ENCODE results near the gene ABHD10.

Gene ABHD10

GRCh38 chr3:112012205-112012992, 33.6 kb downstream of the ABHD10 start:
- TF ChIP-seq SIN3A (IDR thresholded peaks at IDR 0.05; ENCODE audit: borderline replicate concordance, insufficient read depth, low read length) (no peak), TAF1 (IDR thresholded peaks at IDR 0.05; ENCODE audit: borderline replicate concordance, insufficient read depth, low read length) (no peak), POLR2AphosphoS5 (IDR thresholded peaks at IDR 0.05; ENCODE audit: low read depth, low read length) (no peak), FOXP2 (optimal IDR thresholded peaks at IDR 0.05; ENCODE audit: borderline replicate concordance, extremely low read depth, extremely low read length, insufficient read depth) (no peak)
- TF ChIP-seq, protein P1, sequence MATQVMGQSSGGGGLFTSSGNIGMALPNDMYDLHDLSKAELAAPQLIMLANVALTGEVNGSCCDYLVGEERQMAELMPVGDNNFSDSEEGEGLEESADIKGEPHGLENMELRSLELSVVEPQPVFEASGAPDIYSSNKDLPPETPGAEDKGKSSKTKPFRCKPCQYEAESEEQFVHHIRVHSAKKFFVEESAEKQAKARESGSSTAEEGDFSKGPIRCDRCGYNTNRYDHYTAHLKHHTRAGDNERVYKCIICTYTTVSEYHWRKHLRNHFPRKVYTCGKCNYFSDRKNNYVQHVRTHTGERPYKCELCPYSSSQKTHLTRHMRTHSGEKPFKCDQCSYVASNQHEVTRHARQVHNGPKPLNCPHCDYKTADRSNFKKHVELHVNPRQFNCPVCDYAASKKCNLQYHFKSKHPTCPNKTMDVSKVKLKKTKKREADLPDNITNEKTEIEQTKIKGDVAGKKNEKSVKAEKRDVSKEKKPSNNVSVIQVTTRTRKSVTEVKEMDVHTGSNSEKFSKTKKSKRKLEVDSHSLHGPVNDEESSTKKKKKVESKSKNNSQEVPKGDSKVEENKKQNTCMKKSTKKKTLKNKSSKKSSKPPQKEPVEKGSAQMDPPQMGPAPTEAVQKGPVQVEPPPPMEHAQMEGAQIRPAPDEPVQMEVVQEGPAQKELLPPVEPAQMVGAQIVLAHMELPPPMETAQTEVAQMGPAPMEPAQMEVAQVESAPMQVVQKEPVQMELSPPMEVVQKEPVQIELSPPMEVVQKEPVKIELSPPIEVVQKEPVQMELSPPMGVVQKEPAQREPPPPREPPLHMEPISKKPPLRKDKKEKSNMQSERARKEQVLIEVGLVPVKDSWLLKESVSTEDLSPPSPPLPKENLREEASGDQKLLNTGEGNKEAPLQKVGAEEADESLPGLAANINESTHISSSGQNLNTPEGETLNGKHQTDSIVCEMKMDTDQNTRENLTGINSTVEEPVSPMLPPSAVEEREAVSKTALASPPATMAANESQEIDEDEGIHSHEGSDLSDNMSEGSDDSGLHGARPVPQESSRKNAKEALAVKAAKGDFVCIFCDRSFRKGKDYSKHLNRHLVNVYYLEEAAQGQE (IDR thresholded peaks at IDR 0.05; ENCODE audit: insufficient read depth in 1 of 2, low read depth in 2 of 2, low read length in 2 of 2) = no peak

GRCh38 chr3:112013058-112013783, 34.4 kb downstream of the ABHD10 start:
- TF ChIP-seq, protein P1 (IDR thresholded peaks at IDR 0.05; ENCODE audit: insufficient read depth in 1 of 2, low read depth in 2 of 2, low read length in 2 of 2) = no peak
- TF ChIP-seq POLR2AphosphoS5 (IDR thresholded peaks at IDR 0.05; ENCODE audit: low read depth, low read length) (no peak), TAF1 (IDR thresholded peaks at IDR 0.05; ENCODE audit: borderline replicate concordance, insufficient read depth, low read length) (no peak), SIN3A (IDR thresholded peaks at IDR 0.05; ENCODE audit: borderline replicate concordance, insufficient read depth, low read length) (no peak), FOXP2 (optimal IDR thresholded peaks at IDR 0.05; ENCODE audit: borderline replicate concordance, extremely low read depth, extremely low read length, insufficient read depth) (no peak)

GRCh38 chr3:112013784-112014143, 34.9 kb downstream of the ABHD10 start:
- TF ChIP-seq POLR2AphosphoS5 (IDR thresholded peaks at IDR 0.05; ENCODE audit: low read depth, low read length) (no peak), FOXP2 (optimal IDR thresholded peaks at IDR 0.05; ENCODE audit: borderline replicate concordance, extremely low read depth, extremely low read length, insufficient read depth) (no peak), SIN3A (IDR thresholded peaks at IDR 0.05; ENCODE audit: borderline replicate concordance, insufficient read depth, low read length) (no peak), TAF1 (IDR thresholded peaks at IDR 0.05; ENCODE audit: borderline replicate concordance, insufficient read depth, low read length) (no peak)
- TF ChIP-seq, protein P1 (IDR thresholded peaks at IDR 0.05; ENCODE audit: insufficient read depth in 1 of 2, low read depth in 2 of 2, low read length in 2 of 2) = no peak

DNA sequence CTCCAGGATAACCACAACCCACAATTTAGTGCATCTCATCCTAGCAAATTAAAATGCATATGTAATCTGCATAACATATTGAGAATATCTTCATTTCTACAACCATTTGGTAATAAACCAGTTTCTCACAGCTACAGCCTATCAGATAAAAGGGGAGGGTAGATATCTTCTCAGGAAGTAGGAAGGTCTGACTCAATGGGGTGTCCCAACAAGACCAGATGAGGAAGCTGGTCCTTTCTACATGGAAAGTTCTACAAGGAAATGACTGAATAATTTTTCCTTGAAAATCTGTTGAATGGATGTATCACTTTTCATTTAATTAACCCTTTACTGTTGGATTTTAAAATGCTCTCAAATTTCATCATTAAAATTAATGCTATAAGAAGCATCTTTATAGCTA, 38.3 kb downstream of the ABHD10 start:
- TF ChIP-seq TAF1 (IDR thresholded peaks at IDR 0.05; ENCODE audit: borderline replicate concordance, insufficient read depth, low read length) (no peak), SIN3A (IDR thresholded peaks at IDR 0.05; ENCODE audit: borderline replicate concordance, insufficient read depth, low read length) (no peak), FOXP2 (optimal IDR thresholded peaks at IDR 0.05; ENCODE audit: borderline replicate concordance, extremely low read depth, extremely low read length, insufficient read depth) (no peak), POLR2AphosphoS5 (IDR thresholded peaks at IDR 0.05; ENCODE audit: low read depth, low read length) (no peak)
- TF ChIP-seq, protein P1 (IDR thresholded peaks at IDR 0.05; ENCODE audit: insufficient read depth in 1 of 2, low read depth in 2 of 2, low read length in 2 of 2) = no peak
